Stomach (tissue), 4 donors: ENCODE data around the gene HSD17B4.

ENCODE experiments used
- CTCF ChIP-seq, 7 experiments: fragments of 450-650 bp in 4 of 7; fragments of 200-600 bp in 3 of 7; sonication (generic) in 3 of 7; IDR thresholded peaks; one replicate each; pipeline ENCODE4 v1.5.1; 2016 to 2019; ENCODE audit warnings: antibody characterized with exemption in 7 of 7, control low read depth in 2 of 7, mild to moderate bottlenecking in 1 of 7
- EP300 ChIP-seq: sonication (generic); formaldehyde crosslinking; IDR thresholded peaks from one replicate; pipeline ENCODE4 v1.6.1; 2017; ENCODE audit warnings: antibody characterized with exemption
- POLR2A ChIP-seq, 4 donors: fragments of 450-650 bp; IDR thresholded peaks; one replicate each; pipeline ENCODE4 v1.6.1; 2016; ENCODE audit warnings: antibody characterized with exemption in 4 of 4, control low read depth in 2 of 4, mild to moderate bottlenecking in 1 of 4, moderate library complexity in 1 of 4
- POLR2AphosphoS5 ChIP-seq, 3 donors: sonication (generic); formaldehyde crosslinking; IDR thresholded peaks; one replicate each; pipeline ENCODE4 v1.6.1; 2016; ENCODE audit warnings: antibody characterized with exemption in 3 of 3

- TF ChIP-seq POLR2A (IDR thresholded peaks at IDR 0.05) (no peak), CTCF (IDR thresholded peaks at IDR 0.05) (no peak), POLR2AphosphoS5 (IDR thresholded peaks at IDR 0.05) (no peak), EP300 (no peak)
These were observed 89.4 kb downstream of the HSD17B4 start for GRCh38 chr5:119541716-119542115.
